Neural cell (in vitro differentiated cells): ENCODE measurements around the gene ANXA9. TPM values are rescaled to one million over a fixed set of nuclear protein-coding genes. Genes with fewer than 3 reads are reported as not detected.

Experiments used
- H2AFZ ChIP-seq: fragments of 200-600, 300-800 bp; sonication (generic), shearing (Covaris generic); 2 replicates; pipeline ENCODE4 v1.6.0; 2014; ENCODE audit warnings: low read depth, mild to moderate bottlenecking, antibody characterized with exemption, low read length, moderate library complexity
- H3F3A ChIP-seq: fragments of 200-600 bp; shearing (Covaris generic); 2 replicates; pipeline ENCODE4 v1.6.1; 2016; ENCODE audit warnings: mild to moderate bottlenecking, moderate library complexity, mixed read lengths, antibody characterized with exemption, low read length; ENCODE audit not compliant: insufficient read depth, poor library complexity, severe bottlenecking
- H3K27ac ChIP-seq: fragments of 200-600, 300-800 bp; sonication (generic), shearing (Covaris generic); 2 replicates; pipeline ENCODE4 v1.5.1; 2014; ENCODE audit warnings: mild to moderate bottlenecking, low read length, moderate library complexity
- H3K27me3 ChIP-seq: fragments of 300-800, 200-600 bp; sonication (generic), shearing (Covaris generic); 2 replicates; pipeline ENCODE4 v1.6.0; 2014; ENCODE audit warnings: mild to moderate bottlenecking, low read depth, low read length, moderate library complexity; ENCODE audit not compliant: insufficient read depth
- H3K36me3 ChIP-seq: fragments of 300-800, 200-600 bp; sonication (generic), shearing (Covaris generic); 2 replicates; pipeline ENCODE4 v1.5.1; 2014; ENCODE audit warnings: mild to moderate bottlenecking, antibody characterized with exemption, low read length, moderate library complexity; ENCODE audit not compliant: insufficient read depth
- H3K4me2 ChIP-seq: fragments of 300-800, 200-600 bp; sonication (generic), shearing (Covaris generic); 2 replicates; pipeline ENCODE4 v1.6.0; 2014; ENCODE audit warnings: mild to moderate bottlenecking, low read length
- H3K4me3 ChIP-seq: fragments of 300-800, 200-600 bp; sonication (generic), shearing (Covaris generic); 2 replicates; pipeline ENCODE4 v1.5.1; 2014; ENCODE audit warnings: mild to moderate bottlenecking, low read length, moderate library complexity
- H3K79me2 ChIP-seq: fragments of 200-600 bp; shearing (Covaris generic); replicated peaks from 2 replicates; pipeline ENCODE4 v1.6.0; 2014; ENCODE audit warnings: mild to moderate bottlenecking, low read length, moderate library complexity; ENCODE audit not compliant: insufficient read depth
- H3K9ac ChIP-seq: fragments of 300-800, 200-600 bp; sonication (generic), shearing (Covaris generic); 2 replicates; pipeline ENCODE4 v1.6.1; 2016; ENCODE audit warnings: mild to moderate bottlenecking, low read length, mixed read lengths
- H3K9me2 ChIP-seq: fragments of 200-600 bp; shearing (Covaris generic); 2 replicates; pipeline ENCODE4 v1.6.1; 2016; ENCODE audit warnings: mild to moderate bottlenecking, low read length, mixed read lengths; ENCODE audit not compliant: insufficient read depth
- H3K9me3 ChIP-seq: fragments of 200-600, 300-800 bp; sonication (generic), shearing (Covaris generic); 2 replicates; pipeline ENCODE4 v1.6.1; 2016; ENCODE audit warnings: mild to moderate bottlenecking, mixed run types, low read length, moderate library complexity, mixed read lengths
- H4K20me1 ChIP-seq: fragments of 200-600 bp; shearing (Covaris generic); 2 replicates; pipeline ENCODE4 v1.6.1; 2016; ENCODE audit warnings: mild to moderate bottlenecking, mixed run types; ENCODE audit not compliant: insufficient read depth
- EP300 ChIP-seq: fragments of 450-650 bp; conservative IDR thresholded peaks from 2 replicates; pipeline ENCODE4 v1.6.1; 2014; ENCODE audit warnings: antibody characterized with exemption, mild to moderate bottlenecking, moderate library complexity; ENCODE audit not compliant: poor library complexity, severe bottlenecking
- EZH2 ChIP-seq: fragments of 200-600, 300-800 bp; shearing (Covaris generic), sonication (generic); IDR thresholded peaks from 2 replicates; pipeline ENCODE4 v1.6.1; 2014; ENCODE audit warnings: antibody characterized with exemption, low read length, borderline replicate concordance, mild to moderate bottlenecking; ENCODE audit not compliant: insufficient read depth, poor library complexity, severe bottlenecking
- MXI1 ChIP-seq: fragments of 450-650 bp; conservative IDR thresholded peaks from 2 replicates; pipeline ENCODE4 v1.6.1; 2014; ENCODE audit warnings: antibody characterized with exemption, mild to moderate bottlenecking; ENCODE audit not compliant: poor library complexity, severe bottlenecking
- POLR2AphosphoS5 ChIP-seq: IDR thresholded peaks from 2 replicates; pipeline ENCODE4 v1.6.1; 2012
- RAD21 ChIP-seq: fragments of 450-650 bp; conservative IDR thresholded peaks from 2 replicates; pipeline ENCODE4 v1.6.1; 2014; ENCODE audit warnings: antibody characterized with exemption, mild to moderate bottlenecking, moderate library complexity
- SMC3 ChIP-seq: fragments of 450-650 bp; conservative IDR thresholded peaks from 2 replicates; pipeline ENCODE4 v1.6.1; 2014; ENCODE audit warnings: antibody characterized with exemption, mild to moderate bottlenecking, moderate library complexity; ENCODE audit not compliant: poor library complexity
- TAF1 ChIP-seq: IDR thresholded peaks from 2 replicates; pipeline ENCODE4 v1.6.1; 2012; ENCODE audit warnings: low read depth
- polyA plus RNA-seq: library from polyadenylated mRNA; depleted of rRNA; stranded (reverse); fragments of >200 nt; gene quantifications from 2 replicates; pipeline ENCODE4 v1.2.3, GENCODE V29; 2014
- TF ChIP-seq, protein P1 (sequence below): fragments of 450-650 bp; IDR thresholded peaks from 2 replicates; pipeline ENCODE4 v1.5.1; 2014; ENCODE audit warnings: antibody characterized with exemption, mild to moderate bottlenecking, moderate library complexity; ENCODE audit not compliant: poor library complexity, severe bottlenecking
- TF ChIP-seq, protein P2 (sequence below): IDR thresholded peaks from 2 replicates; pipeline ENCODE4 v1.6.1; 2012; ENCODE audit warnings: borderline replicate concordance

The ANXA9 gene
- polyA plus RNA-seq, 1 donor from 2014 or later, result not detected

DNA sequence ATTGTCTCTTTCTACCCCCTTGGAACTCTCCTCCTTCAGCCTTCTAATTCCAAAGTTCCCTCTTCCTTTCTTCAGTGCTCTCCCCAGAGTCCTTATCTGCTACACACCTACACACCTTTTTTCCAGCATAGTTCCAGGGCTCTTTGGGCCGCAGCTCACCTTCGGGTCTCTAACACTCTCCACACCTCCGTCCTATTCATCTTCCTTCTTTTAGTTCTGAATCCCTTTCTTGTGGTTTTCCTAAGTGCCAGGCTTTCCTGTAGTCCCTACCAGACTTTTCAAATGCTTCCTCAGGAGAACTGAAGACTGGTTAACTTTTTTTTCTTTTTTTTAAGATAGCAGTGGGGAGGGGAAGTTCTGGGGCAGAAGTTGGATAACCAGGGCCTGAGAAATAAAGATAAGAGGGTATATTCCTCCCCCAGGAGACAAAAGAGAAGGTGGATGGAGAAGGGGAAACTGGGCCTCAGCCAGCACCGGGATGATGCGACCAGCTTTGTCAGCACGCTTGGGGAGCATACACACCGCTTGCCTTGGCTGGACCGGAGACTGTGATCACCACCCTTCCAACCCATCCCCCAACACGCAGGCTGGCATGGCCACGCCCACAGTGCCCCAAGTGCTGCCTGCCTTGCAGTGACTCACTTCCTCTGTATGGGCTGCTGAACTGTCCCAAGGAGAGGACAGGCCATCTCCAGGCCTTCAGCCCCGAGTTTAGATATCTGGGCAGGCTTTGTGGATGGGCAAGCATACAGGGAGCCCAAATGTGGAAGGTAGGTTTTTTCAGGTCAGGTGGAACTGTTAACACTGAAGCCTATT lies 5.0 kb upstream of the ANXA9 start:
- TF ChIP-seq SMC3 (no peak), TAF1 (no peak), EZH2 (no peak), POLR2AphosphoS5 (no peak), RAD21 (no peak), MXI1 (no peak), EP300 (no peak)
- TF ChIP-seq, protein P1, sequence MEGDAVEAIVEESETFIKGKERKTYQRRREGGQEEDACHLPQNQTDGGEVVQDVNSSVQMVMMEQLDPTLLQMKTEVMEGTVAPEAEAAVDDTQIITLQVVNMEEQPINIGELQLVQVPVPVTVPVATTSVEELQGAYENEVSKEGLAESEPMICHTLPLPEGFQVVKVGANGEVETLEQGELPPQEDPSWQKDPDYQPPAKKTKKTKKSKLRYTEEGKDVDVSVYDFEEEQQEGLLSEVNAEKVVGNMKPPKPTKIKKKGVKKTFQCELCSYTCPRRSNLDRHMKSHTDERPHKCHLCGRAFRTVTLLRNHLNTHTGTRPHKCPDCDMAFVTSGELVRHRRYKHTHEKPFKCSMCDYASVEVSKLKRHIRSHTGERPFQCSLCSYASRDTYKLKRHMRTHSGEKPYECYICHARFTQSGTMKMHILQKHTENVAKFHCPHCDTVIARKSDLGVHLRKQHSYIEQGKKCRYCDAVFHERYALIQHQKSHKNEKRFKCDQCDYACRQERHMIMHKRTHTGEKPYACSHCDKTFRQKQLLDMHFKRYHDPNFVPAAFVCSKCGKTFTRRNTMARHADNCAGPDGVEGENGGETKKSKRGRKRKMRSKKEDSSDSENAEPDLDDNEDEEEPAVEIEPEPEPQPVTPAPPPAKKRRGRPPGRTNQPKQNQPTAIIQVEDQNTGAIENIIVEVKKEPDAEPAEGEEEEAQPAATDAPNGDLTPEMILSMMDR, result no peak
- TF ChIP-seq, protein P2, sequence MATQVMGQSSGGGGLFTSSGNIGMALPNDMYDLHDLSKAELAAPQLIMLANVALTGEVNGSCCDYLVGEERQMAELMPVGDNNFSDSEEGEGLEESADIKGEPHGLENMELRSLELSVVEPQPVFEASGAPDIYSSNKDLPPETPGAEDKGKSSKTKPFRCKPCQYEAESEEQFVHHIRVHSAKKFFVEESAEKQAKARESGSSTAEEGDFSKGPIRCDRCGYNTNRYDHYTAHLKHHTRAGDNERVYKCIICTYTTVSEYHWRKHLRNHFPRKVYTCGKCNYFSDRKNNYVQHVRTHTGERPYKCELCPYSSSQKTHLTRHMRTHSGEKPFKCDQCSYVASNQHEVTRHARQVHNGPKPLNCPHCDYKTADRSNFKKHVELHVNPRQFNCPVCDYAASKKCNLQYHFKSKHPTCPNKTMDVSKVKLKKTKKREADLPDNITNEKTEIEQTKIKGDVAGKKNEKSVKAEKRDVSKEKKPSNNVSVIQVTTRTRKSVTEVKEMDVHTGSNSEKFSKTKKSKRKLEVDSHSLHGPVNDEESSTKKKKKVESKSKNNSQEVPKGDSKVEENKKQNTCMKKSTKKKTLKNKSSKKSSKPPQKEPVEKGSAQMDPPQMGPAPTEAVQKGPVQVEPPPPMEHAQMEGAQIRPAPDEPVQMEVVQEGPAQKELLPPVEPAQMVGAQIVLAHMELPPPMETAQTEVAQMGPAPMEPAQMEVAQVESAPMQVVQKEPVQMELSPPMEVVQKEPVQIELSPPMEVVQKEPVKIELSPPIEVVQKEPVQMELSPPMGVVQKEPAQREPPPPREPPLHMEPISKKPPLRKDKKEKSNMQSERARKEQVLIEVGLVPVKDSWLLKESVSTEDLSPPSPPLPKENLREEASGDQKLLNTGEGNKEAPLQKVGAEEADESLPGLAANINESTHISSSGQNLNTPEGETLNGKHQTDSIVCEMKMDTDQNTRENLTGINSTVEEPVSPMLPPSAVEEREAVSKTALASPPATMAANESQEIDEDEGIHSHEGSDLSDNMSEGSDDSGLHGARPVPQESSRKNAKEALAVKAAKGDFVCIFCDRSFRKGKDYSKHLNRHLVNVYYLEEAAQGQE, result no peak
- Histone ChIP-seq H3K9me2 (no peaks in the 10 kb centered on the region), H2AFZ (no peak overlapping the region), H3F3A (no peaks in the 10 kb centered on the region), H3K9ac (no peak overlapping the region), H3K9me3 (no peaks in the 10 kb centered on the region), H3K4me2 (no peak overlapping the region), H3K36me3 (no peaks in the 10 kb centered on the region), H3K4me3 (no peak overlapping the region), H3K27ac (no peak overlapping the region), H3K79me2 (peaks cover 30% of the 10 kb centered on the region), H4K20me1 (no peaks in the 10 kb centered on the region), H3K27me3 (no peaks in the 10 kb centered on the region)

DNA sequence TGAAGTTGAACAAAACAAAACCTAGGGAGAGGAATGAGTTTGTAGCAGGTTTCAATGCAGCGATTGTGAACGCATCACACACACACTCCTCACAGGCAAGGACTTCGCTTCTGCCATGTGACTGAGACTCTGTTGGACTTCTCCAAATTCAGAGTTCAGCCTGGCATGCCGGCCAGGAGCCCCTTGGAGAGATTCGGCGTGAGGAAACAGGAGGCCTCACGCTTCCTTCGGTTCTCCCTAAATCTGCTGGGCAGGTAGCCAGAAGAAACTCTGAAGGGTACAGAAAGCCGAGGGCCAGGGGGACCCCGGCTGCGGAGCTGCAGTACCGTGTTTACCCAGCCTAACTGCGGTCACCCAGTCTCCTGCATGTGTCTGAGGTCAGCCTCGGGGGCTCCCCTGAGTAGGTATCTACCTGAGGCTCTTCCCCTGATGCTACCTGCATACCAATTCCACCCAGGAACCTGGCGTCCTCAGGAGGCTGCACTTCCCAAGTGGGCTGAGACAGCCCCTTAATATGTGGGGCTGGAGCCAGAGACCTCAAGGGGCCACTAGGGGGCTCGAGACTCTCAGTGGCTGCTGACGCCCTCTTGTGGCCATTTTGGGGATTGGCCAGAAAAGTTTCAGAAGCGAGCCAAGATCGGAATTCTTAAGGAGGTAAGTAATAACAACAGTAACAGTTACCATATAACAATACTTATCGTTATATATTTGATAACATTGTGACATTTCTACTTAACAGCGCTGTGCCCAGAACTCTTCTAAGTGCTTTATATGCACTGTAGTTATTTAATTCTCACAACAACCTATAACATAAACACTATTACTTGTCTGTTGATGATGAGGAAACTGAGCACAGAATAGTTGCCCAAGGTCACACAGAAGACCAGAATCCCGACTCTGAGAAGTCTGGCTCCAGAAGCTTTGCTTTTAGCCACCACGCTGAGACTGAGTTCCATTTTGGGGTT lies 2.7 kb upstream of the ANXA9 start:
- no peaks in the 10 kb centered on the region for H4K20me1 ChIP-seq
- H3K27me3 ChIP-seq, result no peaks in the 10 kb centered on the region
- no peaks in the 10 kb centered on the region for H3K9me2 ChIP-seq
- no peak overlapping the region for H3K27ac ChIP-seq
- no peak overlapping the region for H3K4me2 ChIP-seq
- H3K79me2 ChIP-seq, result peaks cover 11% of the 10 kb centered on the region
- no peak overlapping the region for H3K9ac ChIP-seq
- H2AFZ ChIP-seq, result no peak overlapping the region
- no peak overlapping the region for H3K4me3 ChIP-seq
- no peaks in the 10 kb centered on the region for H3F3A ChIP-seq
- H3K36me3 ChIP-seq, result no peaks in the 10 kb centered on the region
- H3K9me3 ChIP-seq, result no peaks in the 10 kb centered on the region
- no peak for TF ChIP-seq MXI1
- peak; percentile 85 for TF ChIP-seq SMC3
- TF ChIP-seq, protein P1, result peak; percentile 99
- peak; percentile 69 for TF ChIP-seq RAD21
